H9 (cell line): Measurements from ENCODE around the gene FREM1. TPM values are rescaled to one million over a fixed set of nuclear protein-coding genes. Genes with fewer than 3 reads are reported as not detected.

ENCODE experiments used
- DNase-seq: peaks from one replicate; pipeline ENCODE4 v3.0.0-alpha.2; 2017
- H2AFZ ChIP-seq: one replicate; pipeline ENCODE4 v1.6.1; 2013; ENCODE audit warnings: mild to moderate bottlenecking, low read length, control low read depth, moderate library complexity
- H2AK5ac ChIP-seq: 2 replicates; pipeline ENCODE4 v1.6.1; 2013; ENCODE audit warnings: low read length, control low read depth, mixed read lengths; ENCODE audit not compliant: insufficient read length
- H2BK120ac ChIP-seq: one replicate; pipeline ENCODE4 v1.6.1; 2013; ENCODE audit warnings: low read depth, mild to moderate bottlenecking, low read length, control low read depth, inconsistent platforms; ENCODE audit not compliant: poor library complexity, severe bottlenecking
- H2BK12ac ChIP-seq: 2 replicates; pipeline ENCODE4 v1.6.1; 2013; ENCODE audit warnings: low read length, control low read depth, mixed read lengths, low read depth; ENCODE audit not compliant: insufficient read length
- H2BK15ac ChIP-seq: 2 replicates; pipeline ENCODE4 v1.6.1; 2013; ENCODE audit warnings: low read depth, low read length, control low read depth
- H2BK20ac ChIP-seq: one replicate; pipeline ENCODE4 v1.6.1; 2013; ENCODE audit warnings: low read depth, mild to moderate bottlenecking, low read length, control low read depth, inconsistent platforms; ENCODE audit not compliant: poor library complexity, severe bottlenecking
- H2BK5ac ChIP-seq: 2 replicates; pipeline ENCODE4 v1.6.1; 2013; ENCODE audit warnings: low read length, control low read depth, mixed read lengths; ENCODE audit not compliant: insufficient read length
- H3K14ac ChIP-seq: 2 replicates; pipeline ENCODE4 v1.6.1; 2013; ENCODE audit warnings: low read length, control low read depth; ENCODE audit not compliant: insufficient read depth
- H3K18ac ChIP-seq: 2 replicates; pipeline ENCODE4 v1.6.1; 2013; ENCODE audit warnings: low read depth, mild to moderate bottlenecking, mixed read lengths, low read length, control low read depth; ENCODE audit not compliant: insufficient read length
- H3K23ac ChIP-seq: 2 replicates; pipeline ENCODE4 v1.6.1; 2013; ENCODE audit warnings: low read length, control low read depth, mixed read lengths, low read depth; ENCODE audit not compliant: insufficient read length
- H3K23me2 ChIP-seq: 2 replicates; pipeline ENCODE4 v1.6.1; 2013; ENCODE audit warnings: low read depth, mild to moderate bottlenecking, mixed read lengths, low read length, control low read depth; ENCODE audit not compliant: insufficient read length, poor library complexity, severe bottlenecking
- H3K27ac ChIP-seq: 2 replicates; pipeline ENCODE4 v1.5.1; 2013; ENCODE audit warnings: low read length, control low read depth, mixed read lengths, low read depth; ENCODE audit not compliant: insufficient read length
- H3K27me3 ChIP-seq: 2 replicates; pipeline ENCODE4 v1.6.1; 2013; ENCODE audit warnings: low read length, control low read depth, inconsistent platforms; ENCODE audit not compliant: insufficient read depth
- H3K4ac ChIP-seq: 2 replicates; pipeline ENCODE4 v1.6.1; 2013; ENCODE audit warnings: low read depth, mild to moderate bottlenecking, control low read depth, inconsistent platforms, low read length, moderate library complexity
- H3K4me1 ChIP-seq: 2 replicates; pipeline ENCODE4 v1.6.1; 2013; ENCODE audit warnings: low read length, control low read depth, inconsistent platforms; ENCODE audit not compliant: insufficient read depth
- H3K4me2 ChIP-seq: 2 replicates; pipeline ENCODE4 v1.6.1; 2013; ENCODE audit warnings: low read length, control low read depth, mixed read lengths; ENCODE audit not compliant: insufficient read length, insufficient read depth
- H3K56ac ChIP-seq: 2 replicates; pipeline ENCODE4 v1.6.1; 2013; ENCODE audit warnings: low read depth, mild to moderate bottlenecking, mixed read lengths, low read length, control low read depth; ENCODE audit not compliant: insufficient read length
- H3K79me1 ChIP-seq: 2 replicates; pipeline ENCODE4 v1.6.1; 2013; ENCODE audit warnings: low read depth, mild to moderate bottlenecking, moderate library complexity, low read length, control low read depth, inconsistent platforms; ENCODE audit not compliant: insufficient read depth, poor library complexity, severe bottlenecking
- H3K79me2 ChIP-seq: 2 replicates; pipeline ENCODE4 v1.6.1; 2013; ENCODE audit warnings: low read length, control low read depth, inconsistent platforms; ENCODE audit not compliant: insufficient read depth
- H3K9ac ChIP-seq: 2 replicates; pipeline ENCODE4 v1.6.1; 2013; ENCODE audit warnings: low read length, control low read depth, mixed read lengths; ENCODE audit not compliant: insufficient read length; ENCODE audit errors: extremely low read depth
- H3K9me3 ChIP-seq: one replicate; pipeline ENCODE4 v1.6.1; 2013; ENCODE audit warnings: low read depth, low read length, inconsistent platforms; ENCODE audit not compliant: control insufficient read depth
- H3T11ph ChIP-seq: one replicate; pipeline ENCODE4 v1.6.1; 2013; ENCODE audit warnings: mild to moderate bottlenecking, low read length, control low read depth, inconsistent platforms
- H4K20me1 ChIP-seq: one replicate; pipeline ENCODE4 v1.6.1; 2013; ENCODE audit not compliant: control insufficient read depth, insufficient read length, insufficient read depth
- H4K5ac ChIP-seq: 2 replicates; pipeline ENCODE4 v1.6.1; 2013; ENCODE audit warnings: low read depth, mild to moderate bottlenecking, mixed read lengths, low read length, control low read depth; ENCODE audit not compliant: insufficient read length
- H4K8ac ChIP-seq: replicated peaks from 2 replicates; pipeline ENCODE4 v1.6.1; 2013; ENCODE audit warnings: low read length, control low read depth, mixed read lengths, low read depth; ENCODE audit not compliant: insufficient read length
- H4K91ac ChIP-seq: 2 replicates; pipeline ENCODE4 v1.6.1; 2013; ENCODE audit warnings: low read depth, mild to moderate bottlenecking, moderate library complexity, mixed read lengths, low read length, control low read depth; ENCODE audit not compliant: insufficient read length
- H3K27ac Mint-ChIP-seq, 3 experiments: 2 replicates in 2 of 3; 3 replicates in 1 of 3; pipeline ENCODE4 v1.8.0; 2020 to 2021; ENCODE audit warnings: mixed read lengths in 3 of 3, mild to moderate bottlenecking in 1 of 3, moderate library complexity in 1 of 3
- H3K27me3 Mint-ChIP-seq: 2 replicates; pipeline ENCODE4 v1.8.0; 2021; ENCODE audit warnings: low read depth, mild to moderate bottlenecking, moderate library complexity, mixed read lengths
- H3K36me3 Mint-ChIP-seq, 3 experiments: 2 replicates in 2 of 3; 3 replicates in 1 of 3; pipeline ENCODE4 v1.8.0; 2020 to 2021; ENCODE audit warnings: low read depth in 3 of 3, mixed read lengths in 3 of 3; ENCODE audit not compliant: insufficient read depth in 1 of 3
- H3K4me1 Mint-ChIP-seq, 2 experiments: 2 replicates each; pipeline ENCODE4 v1.8.0; 2020; ENCODE audit warnings: mixed read lengths in 2 of 2
- H3K4me3 Mint-ChIP-seq, 2 experiments: 2 replicates in 1 of 2; 3 replicates in 1 of 2; pipeline ENCODE4 v1.8.0; 2020 to 2021; ENCODE audit warnings: mild to moderate bottlenecking in 2 of 2, mixed read lengths in 2 of 2, moderate library complexity in 1 of 2
- H3K9me3 Mint-ChIP-seq, 2 experiments: 2 replicates in 1 of 2; 3 replicates in 1 of 2; pipeline ENCODE4 v1.8.0; 2020; ENCODE audit warnings: mild to moderate bottlenecking in 2 of 2, mixed read lengths in 2 of 2, moderate library complexity in 1 of 2
- CTCF ChIP-seq: fragments of 200-600 bp; sonication (generic); conservative IDR thresholded peaks from 3 replicates; pipeline ENCODE4 v1.8.0; 2021; ENCODE audit warnings: antibody characterized with exemption, mild to moderate bottlenecking
- WGBS: extraction: QIAGEN DNeasy Blood & Tissue Kit; methylation state at CpG from one replicate; pipeline ENCODE4 v1.1.7; 2013; ENCODE audit warnings: missing lambda C conversion rate, low lambda C conversion rate, mixed read lengths; ENCODE audit not compliant: insufficient read length; ENCODE audit errors: extremely low coverage; 5-methylcytosine and 5-hydroxymethylcytosine counted together
- total RNA-seq: library from RNA; stranded (reverse); gene quantifications from 2 replicates; pipeline ENCODE4 v1.2.1, GENCODE V29; 2021

Gene FREM1
- total RNA-seq, 1 experiment from 2014 or later, result 0.44 TPM

- H3K4me1 Mint-ChIP-seq, result peaks cover 15 to 20% of the 10 kb centered on the region in 2 experiments
- H3K27ac Mint-ChIP-seq, result no peak overlapping the region
- no CpG with 5 or more reads among the region's 1 CpG for WGBS
- H3K9me3 ChIP-seq, result no peaks in the 10 kb centered on the region
- no peak overlapping the region for H3K4me2 ChIP-seq
- H2BK12ac ChIP-seq, result no peak overlapping the region
- no peak overlapping the region for H3K4ac ChIP-seq
- H4K5ac ChIP-seq, result no peak overlapping the region
- no peak overlapping the region for H2AFZ ChIP-seq
- no peak overlapping the region for H3K23ac ChIP-seq
- no peak overlapping the region for H3K9ac ChIP-seq
- no peak overlapping the region for H3K56ac ChIP-seq
- DNase-seq, result no peak
- no peaks in the 10 kb centered on the region for H3K27me3 Mint-ChIP-seq
- no peaks in the 10 kb centered on the region for H4K20me1 ChIP-seq
- H2BK5ac ChIP-seq, result no peak overlapping the region
- TF ChIP-seq CTCF, result no peak
- no peak overlapping the region for H2BK120ac ChIP-seq
- no peak overlapping the region for H3K14ac ChIP-seq
- no peaks in the 10 kb centered on the region for H3K79me1 ChIP-seq
- H3K18ac ChIP-seq, result no peak overlapping the region
- H4K8ac ChIP-seq, result no peak overlapping the region
- no peak overlapping the region for H2AK5ac ChIP-seq
- H3K23me2 ChIP-seq, result no peaks in the 10 kb centered on the region
- no peak overlapping the region for H2BK15ac ChIP-seq
- no peaks in the 10 kb centered on the region for H3K27me3 ChIP-seq
- no peak overlapping the region for H2BK20ac ChIP-seq
- H3K4me3 Mint-ChIP-seq, result no peak overlapping the region
- no peak overlapping the region for H3T11ph ChIP-seq
- H3K79me2 ChIP-seq, result no peaks in the 10 kb centered on the region
- H4K91ac ChIP-seq, result no peak overlapping the region
- H3K9me3 Mint-ChIP-seq, result no peaks in the 10 kb centered on the region; a peak in 1 of 5 replicates
- H3K36me3 Mint-ChIP-seq, result no peaks in the 10 kb centered on the region
- no peaks in the 10 kb centered on the region for H3K4me1 ChIP-seq
- H3K27ac ChIP-seq, result no peak overlapping the region
Observed at GRCh38 chr9:14935964-14936363, 25.7 kb upstream of the FREM1 start.
